GM18519 (cell line): ENCODE data around the gene SYNJ2.

Experiments used
- ATAC-seq: cut with Tn5 transposase; IDR thresholded peaks from one replicate; pipeline ENCODE4 v1.9.1; 2021; ENCODE audit warnings: mild to moderate bottlenecking, moderate library complexity; ENCODE audit not compliant: unreplicated experiment, low FRiP score

The SYNJ2 gene

DNA sequence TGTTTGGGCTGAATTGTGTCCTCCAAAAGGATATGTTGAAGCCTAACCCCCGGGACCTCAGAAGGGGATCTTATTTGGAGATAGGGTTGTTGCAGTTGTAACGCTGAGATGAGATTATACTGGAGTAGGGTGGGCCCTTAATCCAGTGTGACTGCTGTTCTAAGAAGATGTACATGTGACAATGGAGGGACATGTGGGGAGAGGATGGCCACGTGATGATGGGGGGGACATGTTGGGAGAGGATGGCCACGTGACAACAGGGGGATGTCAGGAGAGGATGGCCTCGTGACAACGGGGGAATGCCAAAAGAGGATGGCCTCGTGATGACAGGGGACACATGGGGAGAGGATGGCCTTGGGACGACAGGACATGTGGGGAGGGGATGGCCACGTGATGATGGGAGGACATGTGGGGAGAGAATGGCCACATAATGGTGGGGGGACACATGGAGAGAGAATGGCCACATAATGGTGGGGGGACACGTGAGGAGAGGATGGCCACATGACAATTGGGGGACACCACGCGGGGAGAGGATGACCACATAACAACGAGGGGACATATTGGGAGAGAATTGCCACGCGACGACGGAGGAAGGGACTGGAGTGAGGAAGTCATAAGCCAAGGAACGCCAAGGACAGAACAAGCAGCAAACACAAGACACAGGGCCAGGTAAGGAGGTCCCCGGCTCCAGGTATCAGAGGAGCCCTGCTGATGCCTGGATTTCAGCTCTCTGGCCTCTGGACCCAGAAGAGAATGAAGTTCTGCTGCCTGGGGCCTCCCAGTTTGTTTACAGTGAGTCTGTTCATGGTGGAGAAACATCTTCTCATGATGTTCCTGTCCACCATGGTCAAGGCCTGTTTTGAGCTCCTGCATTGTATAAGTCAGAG, 29.2 kb downstream of the SYNJ2 start:
- ATAC-seq, result no peak

DNA sequence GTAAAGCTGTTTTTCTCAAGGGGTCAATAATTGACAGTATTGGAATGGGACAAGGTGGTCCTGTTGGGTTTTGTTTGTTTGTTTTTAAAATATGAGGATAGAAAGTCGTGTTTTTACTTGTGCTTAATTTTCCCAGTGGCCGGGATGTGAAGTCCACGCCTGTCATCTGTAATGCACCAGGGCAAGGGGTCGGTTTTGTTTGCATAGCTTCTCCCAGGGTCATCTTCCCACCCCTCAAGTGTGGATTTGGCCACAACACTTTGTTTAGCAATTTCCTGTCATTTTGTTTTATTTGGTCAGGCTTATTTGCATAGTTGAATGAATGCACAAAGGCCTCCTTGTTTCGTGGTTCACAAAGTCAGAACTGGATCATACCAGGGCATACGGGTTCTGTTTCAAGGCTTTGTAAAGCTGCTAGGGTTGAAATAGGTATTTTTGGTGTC, 29.8 kb downstream of the SYNJ2 start:
- no peak for ATAC-seq

GRCh38 chr6:158011980-158012566, 30.4 kb downstream of the SYNJ2 start:
- ATAC-seq, result no peak

GRCh38 chr6:158013904-158014504, 32.3 kb downstream of the SYNJ2 start:
- no peak for ATAC-seq

- ATAC-seq, result no peak
Observed at GRCh38 chr6:158014505-158015187, 33.0 kb downstream of the SYNJ2 start.

DNA sequence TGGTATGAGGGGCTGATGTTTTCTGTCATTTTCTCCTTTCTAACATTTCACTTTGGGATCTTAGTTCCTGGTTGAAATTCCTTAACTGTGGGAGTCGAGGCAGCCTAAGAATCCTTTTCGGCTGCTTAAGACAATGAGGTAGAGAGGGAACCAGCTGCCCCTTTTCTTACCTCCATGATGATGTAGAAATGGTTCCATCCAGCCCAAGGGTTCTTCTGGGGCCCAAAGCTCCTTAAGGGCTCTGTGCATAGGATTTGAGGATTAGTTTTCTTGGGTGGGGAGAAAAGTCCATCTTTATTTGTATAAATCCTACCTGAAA, 33.5 kb downstream of the SYNJ2 start:
- ATAC-seq, result no peak

GRCh38 chr6:158016571-158017383, 35.1 kb downstream of the SYNJ2 start:
- ATAC-seq, result no peak

- no peak for ATAC-seq
Observed at GRCh38 chr6:158017621-158018040, 36.0 kb downstream of the SYNJ2 start.

- no peak for ATAC-seq
Observed at GRCh38 chr6:158018041-158018771, 36.5 kb downstream of the SYNJ2 start.

DNA sequence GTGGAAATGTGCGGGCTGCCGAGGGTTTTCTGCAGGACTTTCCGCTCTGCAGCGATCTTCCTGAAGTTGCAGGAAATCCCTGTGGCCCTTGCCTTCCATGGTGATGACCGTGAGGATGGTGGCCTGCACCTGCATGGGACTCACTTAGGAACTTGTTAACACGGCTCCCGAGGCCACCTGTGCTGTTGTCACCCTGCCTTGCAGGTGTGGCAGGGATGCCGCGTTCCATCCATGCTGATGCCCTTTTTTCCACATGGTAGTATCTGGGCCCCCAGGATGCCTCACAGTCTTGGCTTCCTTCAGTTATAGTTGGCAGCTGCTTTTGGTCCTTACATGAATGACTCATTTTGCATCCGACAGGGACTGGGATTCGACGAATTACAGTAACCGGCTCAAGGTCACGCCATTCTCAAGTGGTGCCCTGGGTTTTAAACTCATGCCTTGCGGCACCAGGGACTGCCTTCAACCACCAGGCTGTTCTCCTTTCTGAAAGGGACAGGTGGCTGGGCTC, 37.2 kb downstream of the SYNJ2 start:
- ATAC-seq, result no peak

DNA sequence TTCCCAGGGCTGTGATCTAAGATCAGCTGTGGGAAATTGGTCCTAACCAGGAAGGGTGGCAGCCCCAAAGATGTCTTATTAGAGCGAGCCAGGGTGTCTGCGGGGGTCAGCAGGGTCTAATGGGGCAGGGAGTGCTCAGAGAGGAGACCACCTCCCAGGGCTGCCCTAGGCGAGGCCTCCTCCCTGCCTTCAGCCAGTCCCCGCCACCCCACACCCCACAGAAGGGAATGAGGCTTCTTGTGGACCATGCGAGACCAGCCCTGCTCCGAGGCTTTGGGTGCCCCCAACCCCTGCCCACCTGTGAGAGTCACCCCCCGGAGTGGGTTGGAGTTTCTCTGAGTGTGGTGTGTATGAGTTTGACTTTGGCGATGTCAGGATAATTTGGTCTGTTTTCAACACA, 37.8 kb downstream of the SYNJ2 start:
- no peak for ATAC-seq

- no peak for ATAC-seq
Observed at GRCh38 chr6:158020272-158020711, 38.6 kb downstream of the SYNJ2 start.

GRCh38 chr6:158020811-158021210, 39.1 kb downstream of the SYNJ2 start:
- ATAC-seq, result no peak

GRCh38 chr6:158021376-158021775, 39.7 kb downstream of the SYNJ2 start:
- ATAC-seq, result no peak

DNA sequence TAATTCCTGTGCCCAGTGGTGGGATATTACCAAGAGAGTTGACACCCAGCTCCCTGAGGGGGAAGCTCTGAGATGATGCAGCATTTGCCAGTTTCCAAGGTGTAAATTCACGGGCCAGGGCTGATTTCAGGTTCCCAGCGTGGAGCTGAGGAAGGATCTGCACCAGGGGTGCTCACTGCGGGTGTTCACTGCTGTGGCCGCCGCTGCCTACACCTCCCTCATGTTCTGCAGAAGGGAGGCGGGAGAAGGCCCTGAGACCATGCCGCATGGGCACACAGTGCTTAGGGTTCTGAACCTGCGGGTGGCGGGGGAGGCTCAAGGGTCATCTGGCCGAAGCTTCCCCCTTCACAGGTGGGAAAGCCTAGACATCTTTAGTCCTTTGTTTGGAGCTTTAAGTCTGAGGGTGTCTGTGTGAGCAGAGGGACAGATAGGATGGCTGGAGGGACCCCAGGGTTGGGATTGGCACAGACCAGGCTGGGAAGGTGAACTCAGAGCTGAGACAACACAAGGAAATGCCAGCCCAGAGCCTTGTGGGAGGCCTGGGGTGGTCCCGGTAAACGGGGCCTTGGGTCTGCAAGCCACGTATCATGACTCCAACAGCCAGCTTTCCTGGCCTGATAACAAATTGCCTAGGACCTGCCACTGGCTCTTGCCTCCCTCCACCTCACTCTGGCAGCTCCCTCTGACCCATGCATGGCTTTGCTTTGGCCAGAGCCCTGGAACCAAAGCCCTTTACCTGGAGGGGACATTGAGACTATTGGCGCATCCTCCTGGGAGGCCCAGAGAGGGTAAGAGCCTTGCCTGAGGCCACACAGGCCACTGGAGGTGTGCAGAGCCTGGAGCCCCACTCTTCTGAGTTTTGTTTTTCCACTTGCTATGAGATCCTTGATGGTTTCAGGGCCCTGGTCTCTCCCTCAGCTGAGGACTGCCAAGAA, 40.4 kb downstream of the SYNJ2 start:
- no peak for ATAC-seq

GRCh38 chr6:158022749-158023596, 41.3 kb downstream of the SYNJ2 start:
- no peak for ATAC-seq

- no peak for ATAC-seq
Observed at GRCh38 chr6:158023597-158023939, 41.9 kb downstream of the SYNJ2 start.
